Ishikawa (cell line): ENCODE results near the gene PRKAB1.
A peak's percentile ranks its signal among the peaks of the same experiment; 100 is the strongest.

Experiments
- CEBPB ChIP-seq: IDR thresholded peaks from 2 replicates; pipeline ENCODE4 v1.6.1; 2012
- CREB1 ChIP-seq: IDR thresholded peaks from 2 replicates; pipeline ENCODE4 v1.6.1; 2012; ENCODE audit warnings: low read depth
- EGR1 ChIP-seq: IDR thresholded peaks from 2 replicates; pipeline ENCODE4 v1.6.1; 2012
- EP300 ChIP-seq: IDR thresholded peaks from 2 replicates; pipeline ENCODE4 v1.6.1; 2012; ENCODE audit warnings: borderline replicate concordance
- FOXM1 ChIP-seq: IDR thresholded peaks from 2 replicates; pipeline ENCODE4 v1.6.1; 2012; ENCODE audit warnings: low read depth, borderline replicate concordance
- MAX ChIP-seq: IDR thresholded peaks from 2 replicates; pipeline ENCODE4 v1.6.1; 2012
- NFIC ChIP-seq: IDR thresholded peaks from 2 replicates; pipeline ENCODE4 v1.6.1; 2012
- RAD21 ChIP-seq: IDR thresholded peaks from 2 replicates; pipeline ENCODE4 v1.6.1; 2012; ENCODE audit warnings: low read depth
- REST ChIP-seq: IDR thresholded peaks from 2 replicates; pipeline ENCODE4 v1.6.1; 2012; ENCODE audit warnings: low read depth, mild to moderate bottlenecking
- TAF1 ChIP-seq: IDR thresholded peaks from 2 replicates; pipeline ENCODE4 v1.6.1; 2012; ENCODE audit warnings: low read depth, mild to moderate bottlenecking
- TCF12 ChIP-seq: IDR thresholded peaks from 2 replicates; pipeline ENCODE4 v1.6.1; 2012; ENCODE audit warnings: low read depth
- TEAD4 ChIP-seq: IDR thresholded peaks from 2 replicates; pipeline ENCODE4 v1.6.1; 2012
- USF1 ChIP-seq: IDR thresholded peaks from 2 replicates; pipeline ENCODE4 v1.6.1; 2012
- YY1 ChIP-seq: IDR thresholded peaks from 2 replicates; pipeline ENCODE4 v1.6.1; 2012; ENCODE audit warnings: low read depth
- ZBTB7A ChIP-seq: IDR thresholded peaks from 2 replicates; pipeline ENCODE4 v1.6.1; 2012; ENCODE audit warnings: low read depth

The PRKAB1 gene

GRCh38 chr12:119649202-119649808, 18.6 kb upstream of the PRKAB1 start:
- TF ChIP-seq TEAD4: peak; percentile 38; the same call in 1 of the 2 replicates
- no peak for TF ChIP-seq NFIC
- TF ChIP-seq RAD21: peak; percentile 69

- TF ChIP-seq FOXM1 (no peak), TAF1 (no peak), REST (no peak)
Observed at GRCh38 chr12:119652665-119653064, 15.3 kb upstream of the PRKAB1 start.

- TF ChIP-seq RAD21: peak; percentile 40; the same call in 1 of the 2 replicates
- TF ChIP-seq USF1: no peak
Observed at GRCh38 chr12:119659289-119659897, 8.5 kb upstream of the PRKAB1 start.

GRCh38 chr12:119660076-119660475, 7.9 kb upstream of the PRKAB1 start:
- TF ChIP-seq TCF12: no peak
- TF ChIP-seq EGR1: no peak
- no peak for TF ChIP-seq TEAD4
- TF ChIP-seq EP300: no peak
- no peak for TF ChIP-seq MAX

- no peak for TF ChIP-seq TCF12
- TF ChIP-seq REST: no peak
- TF ChIP-seq USF1: no peak
- TF ChIP-seq TEAD4: no peak
- TF ChIP-seq CREB1: no peak
- no peak for TF ChIP-seq YY1
- TF ChIP-seq ZBTB7A: no peak
- TF ChIP-seq FOXM1: no peak
- no peak for TF ChIP-seq NFIC
- TF ChIP-seq RAD21: no peak
- no peak for TF ChIP-seq EGR1
- TF ChIP-seq CEBPB: no peak
Observed at GRCh38 chr12:119661882-119662281, 6.1 kb upstream of the PRKAB1 start.

GRCh38 chr12:119664642-119665041, 3.3 kb upstream of the PRKAB1 start:
- TF ChIP-seq EGR1: no peak
- no peak for TF ChIP-seq ZBTB7A
- no peak for TF ChIP-seq TCF12
- TF ChIP-seq USF1: no peak
- TF ChIP-seq RAD21: no peak
- TF ChIP-seq REST: no peak
- no peak for TF ChIP-seq EP300
- no peak for TF ChIP-seq MAX
- no peak for TF ChIP-seq CEBPB
- TF ChIP-seq NFIC: no peak
- TF ChIP-seq YY1: no peak
- TF ChIP-seq CREB1: no peak
- no peak for TF ChIP-seq TAF1
- no peak for TF ChIP-seq TEAD4
- TF ChIP-seq FOXM1: no peak
